OCI-LY1 (cell line): ENCODE measurements around the gene HAVCR1.
"Not testable (repeated sequence)": the region's sequence is repeated elsewhere in the genome, so short reads cannot be mapped to it uniquely, and the experiment has no call there.

Source experiments
- H2AFZ ChIP-seq: fragments of 200-600 bp; sonication (generic), shearing (Covaris generic); 2 replicates; pipeline ENCODE4 v1.6.0; 2014; ENCODE audit warnings: antibody characterized with exemption, mild to moderate bottlenecking, low read length
- H3F3A ChIP-seq: fragments of 200-600 bp; sonication (generic), shearing (Covaris generic); 2 replicates; pipeline ENCODE4 v1.6.0; 2014; ENCODE audit warnings: mild to moderate bottlenecking, antibody characterized with exemption, low read length, moderate library complexity; ENCODE audit not compliant: insufficient read depth
- H3K27ac ChIP-seq: fragments of 200-600 bp; sonication (generic); 2 replicates; pipeline ENCODE4 v1.5.1; 2014; ENCODE audit warnings: low read length, mixed run types, mild to moderate bottlenecking, low read depth; ENCODE audit not compliant: poor library complexity, severe bottlenecking
- H3K27me3 ChIP-seq: fragments of 200-600 bp; sonication (generic); 2 replicates; pipeline ENCODE4 v1.6.0; 2014; ENCODE audit warnings: antibody characterized with exemption, mild to moderate bottlenecking, low read length, moderate library complexity; ENCODE audit not compliant: insufficient read depth
- H3K36me3 ChIP-seq: fragments of 200-600 bp; sonication (generic); 2 replicates; pipeline ENCODE4 v1.6.1; 2014; ENCODE audit warnings: mild to moderate bottlenecking, antibody characterized with exemption, low read length, moderate library complexity, mixed read lengths; ENCODE audit not compliant: insufficient read depth
- H3K4me1 ChIP-seq: fragments of 200-600 bp; sonication (generic); 2 replicates; pipeline ENCODE4 v1.5.1; 2014; ENCODE audit warnings: mild to moderate bottlenecking, low read length, moderate library complexity; ENCODE audit not compliant: insufficient read depth, severe bottlenecking
- H3K4me2 ChIP-seq: fragments of 200-600 bp; sonication (generic), shearing (Covaris generic); 2 replicates; pipeline ENCODE4 v1.6.1; 2014; ENCODE audit warnings: low read length
- H3K4me3 ChIP-seq: fragments of 200-600 bp; sonication (generic); 2 replicates; pipeline ENCODE4 v1.5.1; 2014; ENCODE audit warnings: low read length, low read depth, mild to moderate bottlenecking, mixed read lengths; ENCODE audit not compliant: poor library complexity, severe bottlenecking
- H3K79me2 ChIP-seq: fragments of 200-600 bp; shearing (Covaris generic); 2 replicates; pipeline ENCODE4 v1.6.1; 2016; ENCODE audit warnings: mixed run types, low read length, mixed read lengths; ENCODE audit not compliant: insufficient read depth
- H3K9ac ChIP-seq: fragments of 200-600 bp; sonication (generic), shearing (Covaris generic); 2 replicates; pipeline ENCODE4 v1.6.1; 2014; ENCODE audit warnings: mild to moderate bottlenecking, low read length, mixed read lengths
- H3K9me2 ChIP-seq: fragments of 200-600 bp; sonication (generic), shearing (Covaris generic); 2 replicates; pipeline ENCODE4 v1.6.1; 2014; ENCODE audit warnings: low read depth, mild to moderate bottlenecking, low read length, mixed read lengths
- H3K9me3 ChIP-seq: fragments of 200-600 bp; shearing (Covaris generic); 2 replicates; pipeline ENCODE4 v1.6.1; 2014; ENCODE audit warnings: low read length, mixed read lengths
- H4K20me1 ChIP-seq: fragments of 200-600 bp; sonication (generic), shearing (Covaris generic); 2 replicates; pipeline ENCODE4 v1.6.0; 2016; ENCODE audit warnings: mild to moderate bottlenecking, low read length; ENCODE audit not compliant: insufficient read depth
- EZH2 ChIP-seq: fragments of 200-600 bp; sonication (generic), shearing (Covaris generic); IDR thresholded peaks from 2 replicates; pipeline ENCODE4 v1.8.0; 2017; ENCODE audit warnings: borderline replicate concordance, mixed run types, mild to moderate bottlenecking, antibody characterized with exemption, low read length, moderate library complexity, mixed read lengths
- TF ChIP-seq, protein P1 (sequence below): fragments of 200-600 bp; sonication (generic), shearing (Covaris generic); IDR thresholded peaks from 2 replicates; pipeline ENCODE4 v1.5.1; 2017; ENCODE audit warnings: mild to moderate bottlenecking, antibody characterized with exemption, low read length, moderate library complexity, mixed read lengths

Gene HAVCR1

GRCh38 chr5:157038568-157039187 lies 20.2 kb downstream of the HAVCR1 start:
- Histone ChIP-seq H2AFZ (no peak overlapping the region), H3K27ac (no peak overlapping the region), H3F3A (no peaks in the 10 kb centered on the region), H3K9me3 (no peaks in the 10 kb centered on the region), H3K27me3 (no peaks in the 10 kb centered on the region), H4K20me1 (no peaks in the 10 kb centered on the region), H3K4me2 (no peak overlapping the region), H3K4me3 (no peak overlapping the region), H3K9ac (no peak overlapping the region), H3K9me2 (no peaks in the 10 kb centered on the region), H3K36me3 (no peaks in the 10 kb centered on the region), H3K4me1 (no peaks in the 10 kb centered on the region), H3K79me2 (no peaks in the 10 kb centered on the region)
- TF ChIP-seq, protein P1, sequence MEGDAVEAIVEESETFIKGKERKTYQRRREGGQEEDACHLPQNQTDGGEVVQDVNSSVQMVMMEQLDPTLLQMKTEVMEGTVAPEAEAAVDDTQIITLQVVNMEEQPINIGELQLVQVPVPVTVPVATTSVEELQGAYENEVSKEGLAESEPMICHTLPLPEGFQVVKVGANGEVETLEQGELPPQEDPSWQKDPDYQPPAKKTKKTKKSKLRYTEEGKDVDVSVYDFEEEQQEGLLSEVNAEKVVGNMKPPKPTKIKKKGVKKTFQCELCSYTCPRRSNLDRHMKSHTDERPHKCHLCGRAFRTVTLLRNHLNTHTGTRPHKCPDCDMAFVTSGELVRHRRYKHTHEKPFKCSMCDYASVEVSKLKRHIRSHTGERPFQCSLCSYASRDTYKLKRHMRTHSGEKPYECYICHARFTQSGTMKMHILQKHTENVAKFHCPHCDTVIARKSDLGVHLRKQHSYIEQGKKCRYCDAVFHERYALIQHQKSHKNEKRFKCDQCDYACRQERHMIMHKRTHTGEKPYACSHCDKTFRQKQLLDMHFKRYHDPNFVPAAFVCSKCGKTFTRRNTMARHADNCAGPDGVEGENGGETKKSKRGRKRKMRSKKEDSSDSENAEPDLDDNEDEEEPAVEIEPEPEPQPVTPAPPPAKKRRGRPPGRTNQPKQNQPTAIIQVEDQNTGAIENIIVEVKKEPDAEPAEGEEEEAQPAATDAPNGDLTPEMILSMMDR = no peak
- no peak for TF ChIP-seq EZH2

- not testable (repeated sequence) for H3K9ac ChIP-seq, H3K9me2 ChIP-seq, H3K9me3 ChIP-seq, H3K4me3 ChIP-seq, H3K4me2 ChIP-seq, H4K20me1 ChIP-seq, H3K27me3 ChIP-seq, H3K27ac ChIP-seq, H2AFZ ChIP-seq, H3K79me2 ChIP-seq, H3K4me1 ChIP-seq, H3F3A ChIP-seq, H3K36me3 ChIP-seq
Measured at GRCh38 chr5:157034106-157035072, 24.5 kb downstream of the HAVCR1 start.

DNA sequence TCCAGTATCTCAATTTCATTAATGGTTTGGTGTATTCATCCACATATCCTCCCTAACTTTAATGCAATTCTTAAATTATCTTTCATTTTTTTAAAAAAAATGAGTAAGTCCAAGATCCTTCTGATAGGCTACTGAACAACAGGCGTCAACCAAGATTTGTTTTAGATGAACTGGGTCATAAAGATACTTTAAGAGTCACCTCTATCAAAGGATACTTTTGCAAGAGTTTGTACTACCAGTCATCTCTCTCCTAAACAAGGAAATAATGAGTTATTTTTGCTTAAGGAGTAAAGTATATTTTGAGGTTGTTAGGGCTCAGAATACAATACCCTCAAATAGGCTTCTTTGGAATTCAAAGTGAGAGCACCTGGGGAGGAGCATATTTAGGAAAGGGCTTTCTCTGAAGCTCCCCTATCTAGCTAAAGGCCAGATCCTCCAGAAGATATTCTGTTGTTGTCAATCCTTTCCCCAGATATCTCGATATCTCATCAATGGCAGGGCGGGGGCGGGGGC lies 25.8 kb downstream of the HAVCR1 start:
- Histone ChIP-seq H3K4me3 (no peak overlapping the region), H3K4me1 (no peaks in the 10 kb centered on the region)

More for the DNA sequence above, 25.8 kb downstream of the HAVCR1 start:
- H3K9me3 ChIP-seq = no peaks in the 10 kb centered on the region
- no peak overlapping the region for H3K9ac ChIP-seq
- H2AFZ ChIP-seq = no peak overlapping the region
- H3K79me2 ChIP-seq = no peaks in the 10 kb centered on the region
- no peaks in the 10 kb centered on the region for H3K27me3 ChIP-seq
- H3K36me3 ChIP-seq = no peaks in the 10 kb centered on the region
- no peak overlapping the region for H3K4me2 ChIP-seq
- H3K27ac ChIP-seq = no peak overlapping the region
- no peaks in the 10 kb centered on the region for H4K20me1 ChIP-seq
- no peaks in the 10 kb centered on the region for H3F3A ChIP-seq
- no peaks in the 10 kb centered on the region for H3K9me2 ChIP-seq
- TF ChIP-seq EZH2 = no peak
- TF ChIP-seq, protein P1 = no peak
